Body of pancreas (tissue), 4 donors: Measurements from ENCODE around the gene CTIF.

ENCODE experiments used
- CTCF ChIP-seq, 7 experiments: fragments of 450-650 bp in 4 of 7; fragments of 200-600 bp in 3 of 7; sonication (generic) in 3 of 7; IDR thresholded peaks; one replicate each; pipeline ENCODE4 v1.5.1; 2016 to 2019; ENCODE audit warnings: antibody characterized with exemption in 7 of 7
- POLR2A ChIP-seq, 3 donors: fragments of 450-650 bp; IDR thresholded peaks; one replicate each; pipeline ENCODE4 v1.6.1; 2016; ENCODE audit warnings: antibody characterized with exemption in 3 of 3, mild to moderate bottlenecking in 2 of 3

GRCh38 chr18:48724939-48725338, 186.1 kb downstream of the CTIF start:
- TF ChIP-seq CTCF (IDR thresholded peaks at IDR 0.05) (no peak), POLR2A (IDR thresholded peaks at IDR 0.05) (no peak)
